ENCODE data around the gene ROR1.

Gene ROR1

DNA sequence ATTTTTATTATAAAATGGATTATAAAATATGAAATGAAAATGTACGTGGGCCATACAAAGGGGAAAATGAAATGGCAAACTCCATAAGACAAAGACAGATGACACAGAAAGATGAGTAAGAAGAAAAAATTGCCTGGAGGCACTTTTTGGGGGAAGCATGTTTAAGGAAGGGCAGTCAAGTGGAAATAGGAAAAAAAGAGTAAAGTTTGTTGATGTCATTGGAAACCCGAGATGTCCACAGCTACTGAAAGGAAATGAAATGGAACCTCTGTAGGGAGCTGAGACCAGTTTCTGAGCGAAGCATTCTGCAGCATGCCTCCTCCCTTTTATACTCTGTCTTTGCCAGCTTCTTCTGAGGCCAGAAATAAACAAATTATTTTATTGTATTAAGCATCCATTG is 226.2 kb downstream of the ROR1 start (continued):
- TF ChIP-seq, protein P1, sequence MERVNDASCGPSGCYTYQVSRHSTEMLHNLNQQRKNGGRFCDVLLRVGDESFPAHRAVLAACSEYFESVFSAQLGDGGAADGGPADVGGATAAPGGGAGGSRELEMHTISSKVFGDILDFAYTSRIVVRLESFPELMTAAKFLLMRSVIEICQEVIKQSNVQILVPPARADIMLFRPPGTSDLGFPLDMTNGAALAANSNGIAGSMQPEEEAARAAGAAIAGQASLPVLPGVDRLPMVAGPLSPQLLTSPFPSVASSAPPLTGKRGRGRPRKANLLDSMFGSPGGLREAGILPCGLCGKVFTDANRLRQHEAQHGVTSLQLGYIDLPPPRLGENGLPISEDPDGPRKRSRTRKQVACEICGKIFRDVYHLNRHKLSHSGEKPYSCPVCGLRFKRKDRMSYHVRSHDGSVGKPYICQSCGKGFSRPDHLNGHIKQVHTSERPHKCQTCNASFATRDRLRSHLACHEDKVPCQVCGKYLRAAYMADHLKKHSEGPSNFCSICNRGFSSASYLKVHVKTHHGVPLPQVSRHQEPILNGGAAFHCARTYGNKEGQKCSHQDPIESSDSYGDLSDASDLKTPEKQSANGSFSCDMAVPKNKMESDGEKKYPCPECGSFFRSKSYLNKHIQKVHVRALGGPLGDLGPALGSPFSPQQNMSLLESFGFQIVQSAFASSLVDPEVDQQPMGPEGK (tag by site-specific recombination; IDR thresholded peaks at IDR 0.05): no peak
- TF ChIP-seq, protein P2, sequence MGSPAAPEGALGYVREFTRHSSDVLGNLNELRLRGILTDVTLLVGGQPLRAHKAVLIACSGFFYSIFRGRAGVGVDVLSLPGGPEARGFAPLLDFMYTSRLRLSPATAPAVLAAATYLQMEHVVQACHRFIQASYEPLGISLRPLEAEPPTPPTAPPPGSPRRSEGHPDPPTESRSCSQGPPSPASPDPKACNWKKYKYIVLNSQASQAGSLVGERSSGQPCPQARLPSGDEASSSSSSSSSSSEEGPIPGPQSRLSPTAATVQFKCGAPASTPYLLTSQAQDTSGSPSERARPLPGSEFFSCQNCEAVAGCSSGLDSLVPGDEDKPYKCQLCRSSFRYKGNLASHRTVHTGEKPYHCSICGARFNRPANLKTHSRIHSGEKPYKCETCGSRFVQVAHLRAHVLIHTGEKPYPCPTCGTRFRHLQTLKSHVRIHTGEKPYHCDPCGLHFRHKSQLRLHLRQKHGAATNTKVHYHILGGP (tag by site-specific recombination; IDR thresholded peaks at IDR 0.05): no peak
- TF ChIP-seq ZNF350 (tag by site-specific recombination; IDR thresholded peaks at IDR 0.05): no peak
- TF ChIP-seq ZNF138 (tag by site-specific recombination; IDR thresholded peaks at IDR 0.05; ENCODE audit: borderline replicate concordance): no peak
- TF ChIP-seq, protein P3, sequence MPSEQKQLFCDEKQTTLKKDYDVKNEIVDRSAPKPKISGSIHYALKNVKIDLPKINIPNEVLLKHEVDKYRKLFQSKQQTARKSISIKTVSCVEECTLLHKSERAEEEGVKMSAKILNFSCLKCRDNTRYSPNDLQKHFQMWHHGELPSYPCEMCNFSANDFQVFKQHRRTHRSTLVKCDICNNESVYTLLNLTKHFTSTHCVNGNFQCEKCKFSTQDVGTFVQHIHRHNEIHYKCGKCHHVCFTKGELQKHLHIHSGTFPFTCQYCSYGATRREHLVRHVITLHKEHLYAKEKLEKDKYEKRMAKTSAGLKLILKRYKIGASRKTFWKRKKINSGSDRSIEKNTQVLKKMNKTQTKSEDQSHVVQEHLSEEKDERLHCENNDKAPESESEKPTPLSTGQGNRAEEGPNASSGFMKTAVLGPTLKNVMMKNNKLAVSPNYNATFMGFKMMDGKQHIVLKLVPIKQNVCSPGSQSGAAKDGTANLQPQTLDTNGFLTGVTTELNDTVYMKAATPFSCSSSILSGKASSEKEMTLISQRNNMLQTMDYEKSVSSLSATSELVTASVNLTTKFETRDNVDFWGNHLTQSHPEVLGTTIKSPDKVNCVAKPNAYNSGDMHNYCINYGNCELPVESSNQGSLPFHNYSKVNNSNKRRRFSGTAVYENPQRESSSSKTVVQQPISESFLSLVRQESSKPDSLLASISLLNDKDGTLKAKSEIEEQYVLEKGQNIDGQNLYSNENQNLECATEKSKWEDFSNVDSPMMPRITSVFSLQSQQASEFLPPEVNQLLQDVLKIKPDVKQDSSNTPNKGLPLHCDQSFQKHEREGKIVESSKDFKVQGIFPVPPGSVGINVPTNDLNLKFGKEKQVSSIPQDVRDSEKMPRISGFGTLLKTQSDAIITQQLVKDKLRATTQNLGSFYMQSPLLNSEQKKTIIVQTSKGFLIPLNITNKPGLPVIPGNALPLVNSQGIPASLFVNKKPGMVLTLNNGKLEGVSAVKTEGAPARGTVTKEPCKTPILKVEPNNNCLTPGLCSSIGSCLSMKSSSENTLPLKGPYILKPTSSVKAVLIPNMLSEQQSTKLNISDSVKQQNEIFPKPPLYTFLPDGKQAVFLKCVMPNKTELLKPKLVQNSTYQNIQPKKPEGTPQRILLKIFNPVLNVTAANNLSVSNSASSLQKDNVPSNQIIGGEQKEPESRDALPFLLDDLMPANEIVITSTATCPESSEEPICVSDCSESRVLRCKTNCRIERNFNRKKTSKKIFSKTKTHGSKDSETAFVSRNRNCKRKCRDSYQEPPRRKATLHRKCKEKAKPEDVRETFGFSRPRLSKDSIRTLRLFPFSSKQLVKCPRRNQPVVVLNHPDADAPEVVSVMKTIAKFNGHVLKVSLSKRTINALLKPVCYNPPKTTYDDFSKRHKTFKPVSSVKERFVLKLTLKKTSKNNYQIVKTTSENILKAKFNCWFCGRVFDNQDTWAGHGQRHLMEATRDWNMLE (tag by site-specific recombination; conservative IDR thresholded peaks at IDR 0.05; ENCODE audit: low read depth): no peak
- TF ChIP-seq GLIS1 (tag by site-specific recombination; IDR thresholded peaks at IDR 0.05): no peak
- TF ChIP-seq ZNF121 (tag by site-specific recombination; IDR thresholded peaks at IDR 0.05): no peak
- TF ChIP-seq, protein P4, sequence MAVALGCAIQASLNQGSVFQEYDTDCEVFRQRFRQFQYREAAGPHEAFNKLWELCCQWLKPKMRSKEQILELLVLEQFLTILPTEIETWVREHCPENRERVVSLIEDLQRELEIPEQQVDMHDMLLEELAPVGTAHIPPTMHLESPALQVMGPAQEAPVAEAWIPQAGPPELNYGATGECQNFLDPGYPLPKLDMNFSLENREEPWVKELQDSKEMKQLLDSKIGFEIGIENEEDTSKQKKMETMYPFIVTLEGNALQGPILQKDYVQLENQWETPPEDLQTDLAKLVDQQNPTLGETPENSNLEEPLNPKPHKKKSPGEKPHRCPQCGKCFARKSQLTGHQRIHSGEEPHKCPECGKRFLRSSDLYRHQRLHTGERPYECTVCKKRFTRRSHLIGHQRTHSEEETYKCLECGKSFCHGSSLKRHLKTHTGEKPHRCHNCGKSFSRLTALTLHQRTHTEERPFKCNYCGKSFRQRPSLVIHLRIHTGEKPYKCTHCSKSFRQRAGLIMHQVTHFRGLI (tag by site-specific recombination; IDR thresholded peaks at IDR 0.05): no peak
- no peak for TF ChIP-seq ZBTB8A (tag by site-specific recombination; IDR thresholded peaks at IDR 0.05)
- TF ChIP-seq, protein P5, sequence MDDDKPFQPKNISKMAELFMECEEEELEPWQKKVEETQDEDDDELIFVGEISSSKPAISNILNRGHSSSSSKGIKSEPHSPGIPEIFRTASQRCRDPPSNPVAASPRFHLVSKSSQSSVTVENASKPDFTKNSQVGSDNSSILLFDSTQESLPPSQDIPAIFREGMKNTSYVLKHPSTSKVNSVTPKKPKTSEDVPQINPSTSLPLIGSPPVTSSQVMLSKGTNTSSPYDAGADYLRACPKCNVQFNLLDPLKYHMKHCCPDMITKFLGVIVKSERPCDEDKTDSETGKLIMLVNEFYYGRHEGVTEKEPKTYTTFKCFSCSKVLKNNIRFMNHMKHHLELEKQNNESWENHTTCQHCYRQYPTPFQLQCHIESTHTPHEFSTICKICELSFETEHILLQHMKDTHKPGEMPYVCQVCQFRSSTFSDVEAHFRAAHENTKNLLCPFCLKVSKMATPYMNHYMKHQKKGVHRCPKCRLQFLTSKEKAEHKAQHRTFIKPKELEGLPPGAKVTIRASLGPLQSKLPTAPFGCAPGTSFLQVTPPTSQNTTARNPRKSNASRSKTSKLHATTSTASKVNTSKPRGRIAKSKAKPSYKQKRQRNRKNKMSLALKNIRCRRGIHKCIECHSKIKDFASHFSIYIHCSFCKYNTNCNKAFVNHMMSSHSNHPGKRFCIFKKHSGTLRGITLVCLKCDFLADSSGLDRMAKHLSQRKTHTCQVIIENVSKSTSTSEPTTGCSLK (tag by site-specific recombination; IDR thresholded peaks at IDR 0.05): no peak
- TF ChIP-seq, protein P6, sequence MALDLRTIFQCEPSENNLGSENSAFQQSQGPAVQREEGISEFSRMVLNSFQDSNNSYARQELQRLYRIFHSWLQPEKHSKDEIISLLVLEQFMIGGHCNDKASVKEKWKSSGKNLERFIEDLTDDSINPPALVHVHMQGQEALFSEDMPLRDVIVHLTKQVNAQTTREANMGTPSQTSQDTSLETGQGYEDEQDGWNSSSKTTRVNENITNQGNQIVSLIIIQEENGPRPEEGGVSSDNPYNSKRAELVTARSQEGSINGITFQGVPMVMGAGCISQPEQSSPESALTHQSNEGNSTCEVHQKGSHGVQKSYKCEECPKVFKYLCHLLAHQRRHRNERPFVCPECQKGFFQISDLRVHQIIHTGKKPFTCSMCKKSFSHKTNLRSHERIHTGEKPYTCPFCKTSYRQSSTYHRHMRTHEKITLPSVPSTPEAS (tag by site-specific recombination; IDR thresholded peaks at IDR 0.05): no peak
- TF ChIP-seq ZNF10 (tag by site-specific recombination; IDR thresholded peaks at IDR 0.05): no peak
- TF ChIP-seq EGR2 (tag by site-specific recombination; IDR thresholded peaks at IDR 0.05; ENCODE audit: low read depth): no peak
- 0 out of 2 replicates have a peak, but pooled peaks have one; percentile 15 for TF ChIP-seq SP3 (tag by site-specific recombination; IDR thresholded peaks at IDR 0.05)
- TF ChIP-seq, protein P7, sequence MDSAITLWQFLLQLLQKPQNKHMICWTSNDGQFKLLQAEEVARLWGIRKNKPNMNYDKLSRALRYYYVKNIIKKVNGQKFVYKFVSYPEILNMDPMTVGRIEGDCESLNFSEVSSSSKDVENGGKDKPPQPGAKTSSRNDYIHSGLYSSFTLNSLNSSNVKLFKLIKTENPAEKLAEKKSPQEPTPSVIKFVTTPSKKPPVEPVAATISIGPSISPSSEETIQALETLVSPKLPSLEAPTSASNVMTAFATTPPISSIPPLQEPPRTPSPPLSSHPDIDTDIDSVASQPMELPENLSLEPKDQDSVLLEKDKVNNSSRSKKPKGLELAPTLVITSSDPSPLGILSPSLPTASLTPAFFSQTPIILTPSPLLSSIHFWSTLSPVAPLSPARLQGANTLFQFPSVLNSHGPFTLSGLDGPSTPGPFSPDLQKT (IDR thresholded peaks at IDR 0.05; ENCODE audit: borderline replicate concordance, low read depth, low read length): no peak
- TF ChIP-seq IKZF3 (tag by site-specific recombination; IDR thresholded peaks at IDR 0.05): no peak
- no peak for TF ChIP-seq SP2 (tag by site-specific recombination; IDR thresholded peaks at IDR 0.05)
- TF ChIP-seq, protein P8, sequence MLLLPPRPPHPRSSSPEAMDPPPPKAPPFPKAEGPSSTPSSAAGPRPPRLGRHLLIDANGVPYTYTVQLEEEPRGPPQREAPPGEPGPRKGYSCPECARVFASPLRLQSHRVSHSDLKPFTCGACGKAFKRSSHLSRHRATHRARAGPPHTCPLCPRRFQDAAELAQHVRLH (tag by site-specific recombination; IDR thresholded peaks at IDR 0.05): no peak
- TF ChIP-seq ZNF416 (tag by site-specific recombination; IDR thresholded peaks at IDR 0.05): no peak
- TF ChIP-seq, protein P9, sequence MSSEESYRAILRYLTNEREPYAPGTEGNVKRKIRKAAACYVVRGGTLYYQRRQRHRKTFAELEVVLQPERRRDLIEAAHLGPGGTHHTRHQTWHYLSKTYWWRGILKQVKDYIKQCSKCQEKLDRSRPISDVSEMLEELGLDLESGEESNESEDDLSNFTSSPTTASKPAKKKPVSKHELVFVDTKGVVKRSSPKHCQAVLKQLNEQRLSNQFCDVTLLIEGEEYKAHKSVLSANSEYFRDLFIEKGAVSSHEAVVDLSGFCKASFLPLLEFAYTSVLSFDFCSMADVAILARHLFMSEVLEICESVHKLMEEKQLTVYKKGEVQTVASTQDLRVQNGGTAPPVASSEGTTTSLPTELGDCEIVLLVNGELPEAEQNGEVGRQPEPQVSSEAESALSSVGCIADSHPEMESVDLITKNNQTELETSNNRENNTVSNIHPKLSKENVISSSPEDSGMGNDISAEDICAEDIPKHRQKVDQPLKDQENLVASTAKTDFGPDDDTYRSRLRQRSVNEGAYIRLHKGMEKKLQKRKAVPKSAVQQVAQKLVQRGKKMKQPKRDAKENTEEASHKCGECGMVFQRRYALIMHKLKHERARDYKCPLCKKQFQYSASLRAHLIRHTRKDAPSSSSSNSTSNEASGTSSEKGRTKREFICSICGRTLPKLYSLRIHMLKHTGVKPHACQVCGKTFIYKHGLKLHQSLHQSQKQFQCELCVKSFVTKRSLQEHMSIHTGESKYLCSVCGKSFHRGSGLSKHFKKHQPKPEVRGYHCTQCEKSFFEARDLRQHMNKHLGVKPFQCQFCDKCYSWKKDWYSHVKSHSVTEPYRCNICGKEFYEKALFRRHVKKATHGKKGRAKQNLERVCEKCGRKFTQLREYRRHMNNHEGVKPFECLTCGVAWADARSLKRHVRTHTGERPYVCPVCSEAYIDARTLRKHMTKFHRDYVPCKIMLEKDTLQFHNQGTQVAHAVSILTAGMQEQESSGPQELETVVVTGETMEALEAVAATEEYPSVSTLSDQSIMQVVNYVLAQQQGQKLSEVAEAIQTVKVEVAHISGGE (tag by site-specific recombination; conservative IDR thresholded peaks at IDR 0.05; ENCODE audit: low read depth): no peak
- 0 out of 2 replicates have a peak, but pooled peaks have one; percentile 15 for TF ChIP-seq ZNF335 (tag by site-specific recombination; conservative IDR thresholded peaks at IDR 0.05)

Measured in HEK293 (cell line).